GM23338 (cell line): Measurements from ENCODE around the gene GOLGA1. TPM values are rescaled to one million over a fixed set of nuclear protein-coding genes. Genes with fewer than 3 reads are reported as not detected.
A peak's percentile ranks its signal among the peaks of the same experiment; 100 is the strongest.

ENCODE experiments used
- ATAC-seq: fragments of 200-7000 bp; cut with Tn5 transposase; 3 replicates; pipeline ENCODE4 v1.9.1; 2020
- DNase-seq: peaks from one replicate; pipeline ENCODE4 v3.0.0-alpha.2; 2015; ENCODE audit warnings: low spot score
- H2AFZ ChIP-seq: fragments of 200-600 bp; sonication (generic); 2 replicates; pipeline ENCODE4 v1.8.0; 2016; ENCODE audit warnings: antibody characterized with exemption, mild to moderate bottlenecking, moderate library complexity
- H3F3A ChIP-seq: fragments of 200-600 bp; sonication (generic); replicated peaks from 2 replicates; pipeline ENCODE4 v1.8.0; 2017; ENCODE audit warnings: antibody characterized with exemption, mixed run types, low read depth
- H3K27ac ChIP-seq: fragments of 200-600 bp; sonication (generic); 2 replicates; pipeline ENCODE4 v1.6.1; 2016; ENCODE audit warnings: low read depth
- H3K27me3 ChIP-seq: fragments of 200-600 bp; sonication (generic); 2 replicates; pipeline ENCODE4 v1.8.0; 2016; ENCODE audit warnings: mild to moderate bottlenecking, mixed run types, moderate library complexity; ENCODE audit not compliant: insufficient read depth
- H3K36me3 ChIP-seq: fragments of 200-600 bp; sonication (generic); 2 replicates; pipeline ENCODE4 v1.8.0; 2016; ENCODE audit warnings: mild to moderate bottlenecking; ENCODE audit not compliant: insufficient read depth
- H3K4me1 ChIP-seq: fragments of 200-600 bp; sonication (generic); 2 replicates; pipeline ENCODE4 v1.8.0; 2016; ENCODE audit warnings: mild to moderate bottlenecking, moderate library complexity; ENCODE audit not compliant: insufficient read depth
- H3K4me2 ChIP-seq: fragments of 200-600 bp; sonication (generic); 2 replicates; pipeline ENCODE4 v1.7.1; 2017; ENCODE audit warnings: mixed run types
- H3K4me3 ChIP-seq: fragments of 200-600 bp; sonication (generic); 2 replicates; pipeline ENCODE4 v1.6.1; 2016; ENCODE audit warnings: mixed run types
- H3K79me2 ChIP-seq: fragments of 200-600 bp; sonication (generic); replicated peaks from 2 replicates; pipeline ENCODE4 v1.8.0; 2017; ENCODE audit warnings: mild to moderate bottlenecking; ENCODE audit not compliant: insufficient read depth
- H3K9me2 ChIP-seq: fragments of 200-600 bp; sonication (generic); 2 replicates; pipeline ENCODE4 v1.8.0; 2017; ENCODE audit not compliant: insufficient read depth
- H4K20me1 ChIP-seq: fragments of 200-600 bp; sonication (generic); replicated peaks from 2 replicates; pipeline ENCODE4 v1.8.0; 2017; ENCODE audit warnings: mild to moderate bottlenecking; ENCODE audit not compliant: insufficient read depth
- H3K27ac Mint-ChIP-seq: 2 replicates; pipeline ENCODE4 v1.8.0; 2020; ENCODE audit warnings: inconsistent platforms, mild to moderate bottlenecking, moderate library complexity, mixed read lengths
- H3K27me3 Mint-ChIP-seq: 3 replicates; pipeline ENCODE4 v1.8.0; 2022; ENCODE audit warnings: low read depth, mild to moderate bottlenecking, moderate library complexity, mixed read lengths, inconsistent platforms; ENCODE audit not compliant: insufficient read depth, poor library complexity
- H3K36me3 Mint-ChIP-seq: 3 replicates; pipeline ENCODE4 v1.8.0; 2021; ENCODE audit warnings: low read depth, mild to moderate bottlenecking, inconsistent platforms, moderate library complexity, mixed read lengths
- H3K4me1 Mint-ChIP-seq: 3 replicates; pipeline ENCODE4 v1.8.0; 2020; ENCODE audit warnings: mild to moderate bottlenecking, inconsistent platforms, mixed read lengths
- H3K4me3 Mint-ChIP-seq: 3 replicates; pipeline ENCODE4 v1.8.0; 2021; ENCODE audit warnings: moderate library complexity, mild to moderate bottlenecking, inconsistent platforms, mixed read lengths
- H3K9me3 Mint-ChIP-seq: 3 replicates; pipeline ENCODE4 v1.8.0; 2020; ENCODE audit warnings: moderate library complexity, mild to moderate bottlenecking, inconsistent platforms, mixed read lengths
- EZH2 ChIP-seq: fragments of 200-600 bp; sonication (generic); IDR thresholded peaks from one replicate; pipeline ENCODE4 v1.8.0; 2017; ENCODE audit warnings: antibody characterized with exemption, mild to moderate bottlenecking, low read depth; ENCODE audit not compliant: unreplicated experiment
- JUNB ChIP-seq: IDR thresholded peaks from one replicate; pipeline ENCODE4 v1.6.1; 2016; ENCODE audit warnings: antibody characterized with exemption; ENCODE audit not compliant: unreplicated experiment
- STAT1 ChIP-seq: IDR thresholded peaks from one replicate; pipeline ENCODE4 v1.6.1; 2016; ENCODE audit warnings: antibody characterized with exemption; ENCODE audit not compliant: unreplicated experiment
- ZNF114 ChIP-seq: fragments of 250-450 bp; sonication (Bioruptor Pico); IDR thresholded peaks from 2 replicates; pipeline ENCODE4 v1.5.0; 2020; ENCODE audit warnings: mild to moderate bottlenecking, moderate library complexity
- ZNF331 ChIP-seq: fragments of 250-450 bp; sonication (Bioruptor Pico); IDR thresholded peaks from 2 replicates; pipeline ENCODE4 v1.5.0; 2020; ENCODE audit warnings: low read depth, mild to moderate bottlenecking, moderate library complexity
- polyA plus RNA-seq: library from polyadenylated mRNA; unstranded; fragments of >200 nt; fragmentation: Nextera tagmentation; extraction: Ambion mirVana; gene quantifications from 2 replicates; pipeline ENCODE4 v1.2.1, GENCODE V29; 2016
- total RNA-seq: library from RNA; depleted of rRNA; stranded (reverse); fragments of >200 nt; shearing (Covaris generic); gene quantifications from 2 replicates; pipeline ENCODE4 v1.2.3, GENCODE V29; 2014
- TF ChIP-seq, protein P1 (sequence below): IDR thresholded peaks from one replicate; pipeline ENCODE4 v1.6.1; 2018; ENCODE audit warnings: antibody characterized with exemption; ENCODE audit not compliant: unreplicated experiment

GOLGA1 gene
- total and polyA plus RNA-seq, 2 experiments from 2014 or later: 6.1 to 8.0 TPM

DNA sequence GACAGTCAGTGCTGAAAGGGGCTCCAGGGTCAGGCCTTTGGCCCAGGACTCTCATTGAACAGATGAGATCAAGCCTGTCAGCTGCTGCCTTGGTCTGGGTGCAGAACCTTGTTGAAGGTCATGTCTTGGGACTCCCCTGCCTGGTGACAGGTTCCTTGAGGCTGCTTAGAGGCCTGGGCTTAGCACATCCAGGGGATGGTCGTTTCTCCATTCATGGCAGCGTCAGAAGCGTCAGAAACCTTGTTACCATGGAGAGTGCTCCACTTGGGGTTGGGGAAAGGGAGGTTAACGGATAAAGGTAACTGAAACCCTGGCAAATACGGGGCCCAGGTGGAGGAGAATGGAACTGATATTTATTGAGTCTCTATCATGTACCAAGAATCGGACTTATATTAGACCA is 70.2 kb downstream of the GOLGA1 start (continued):
- TF ChIP-seq JUNB: no peak
- TF ChIP-seq, protein P1, sequence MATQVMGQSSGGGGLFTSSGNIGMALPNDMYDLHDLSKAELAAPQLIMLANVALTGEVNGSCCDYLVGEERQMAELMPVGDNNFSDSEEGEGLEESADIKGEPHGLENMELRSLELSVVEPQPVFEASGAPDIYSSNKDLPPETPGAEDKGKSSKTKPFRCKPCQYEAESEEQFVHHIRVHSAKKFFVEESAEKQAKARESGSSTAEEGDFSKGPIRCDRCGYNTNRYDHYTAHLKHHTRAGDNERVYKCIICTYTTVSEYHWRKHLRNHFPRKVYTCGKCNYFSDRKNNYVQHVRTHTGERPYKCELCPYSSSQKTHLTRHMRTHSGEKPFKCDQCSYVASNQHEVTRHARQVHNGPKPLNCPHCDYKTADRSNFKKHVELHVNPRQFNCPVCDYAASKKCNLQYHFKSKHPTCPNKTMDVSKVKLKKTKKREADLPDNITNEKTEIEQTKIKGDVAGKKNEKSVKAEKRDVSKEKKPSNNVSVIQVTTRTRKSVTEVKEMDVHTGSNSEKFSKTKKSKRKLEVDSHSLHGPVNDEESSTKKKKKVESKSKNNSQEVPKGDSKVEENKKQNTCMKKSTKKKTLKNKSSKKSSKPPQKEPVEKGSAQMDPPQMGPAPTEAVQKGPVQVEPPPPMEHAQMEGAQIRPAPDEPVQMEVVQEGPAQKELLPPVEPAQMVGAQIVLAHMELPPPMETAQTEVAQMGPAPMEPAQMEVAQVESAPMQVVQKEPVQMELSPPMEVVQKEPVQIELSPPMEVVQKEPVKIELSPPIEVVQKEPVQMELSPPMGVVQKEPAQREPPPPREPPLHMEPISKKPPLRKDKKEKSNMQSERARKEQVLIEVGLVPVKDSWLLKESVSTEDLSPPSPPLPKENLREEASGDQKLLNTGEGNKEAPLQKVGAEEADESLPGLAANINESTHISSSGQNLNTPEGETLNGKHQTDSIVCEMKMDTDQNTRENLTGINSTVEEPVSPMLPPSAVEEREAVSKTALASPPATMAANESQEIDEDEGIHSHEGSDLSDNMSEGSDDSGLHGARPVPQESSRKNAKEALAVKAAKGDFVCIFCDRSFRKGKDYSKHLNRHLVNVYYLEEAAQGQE: no peak

DNA sequence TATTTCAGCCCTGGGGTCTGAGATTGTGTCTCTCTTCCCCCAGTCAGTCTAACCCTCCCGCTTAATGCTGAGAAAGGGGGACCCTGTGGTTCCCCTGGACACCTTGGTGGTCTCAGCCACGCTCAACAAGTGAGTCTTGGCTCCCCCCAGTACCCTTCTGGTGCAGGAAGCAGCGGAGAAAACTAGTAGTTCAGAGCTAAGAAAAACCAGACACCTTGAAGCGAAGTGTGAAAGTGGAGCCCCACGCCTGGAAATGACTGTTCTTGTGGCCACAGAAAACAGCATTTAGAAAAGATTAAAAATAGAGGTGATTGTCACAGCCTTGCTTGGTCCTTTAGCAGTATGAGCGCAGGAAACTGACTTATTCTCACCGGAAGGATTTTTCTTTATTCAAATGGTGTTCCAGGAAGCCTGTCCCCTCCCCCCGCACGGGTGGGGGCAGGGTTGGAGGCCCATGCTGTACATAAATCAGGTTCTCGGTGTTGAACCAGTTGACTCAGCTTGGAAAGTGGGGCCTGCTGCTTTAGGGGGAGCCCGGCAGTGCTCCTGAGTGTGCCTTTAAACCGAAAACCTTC is 70.8 kb downstream of the GOLGA1 start:
- Histone ChIP-seq H4K20me1 (peaks cover 51% of the 10 kb centered on the region), H3K4me1 (peaks cover 33% of the 10 kb centered on the region), H3K4me3 (peak overlapping the region; percentile 99), H3K27me3 (no peaks in the 10 kb centered on the region), H2AFZ (no peak overlapping the region), H3K9me2 (no peaks in the 10 kb centered on the region), H3K4me2 (peak overlapping the region; percentile 98), H3K27ac (peak overlapping the region; percentile 86; the same call in 1 of the 2 replicates), H3F3A (peaks cover 15% of the 10 kb centered on the region), H3K36me3 (no peaks in the 10 kb centered on the region; the same call in 1 of the 2 replicates), H3K79me2 (peaks cover 74% of the 10 kb centered on the region)
- H3K36me3 Mint-ChIP-seq: peaks cover 36% of the 10 kb centered on the region
- no peak for DNase-seq
- H3K9me3 Mint-ChIP-seq: no peaks in the 10 kb centered on the region
- peaks cover 47% of the 10 kb centered on the region for H3K4me1 Mint-ChIP-seq
- no peak for ATAC-seq
- peak overlapping the region; percentile 76 for H3K27ac Mint-ChIP-seq
- H3K4me3 Mint-ChIP-seq: peak overlapping the region; percentile 94
- peaks cover 14% of the 10 kb centered on the region for H3K27me3 Mint-ChIP-seq
- no peak for TF ChIP-seq STAT1

DNA sequence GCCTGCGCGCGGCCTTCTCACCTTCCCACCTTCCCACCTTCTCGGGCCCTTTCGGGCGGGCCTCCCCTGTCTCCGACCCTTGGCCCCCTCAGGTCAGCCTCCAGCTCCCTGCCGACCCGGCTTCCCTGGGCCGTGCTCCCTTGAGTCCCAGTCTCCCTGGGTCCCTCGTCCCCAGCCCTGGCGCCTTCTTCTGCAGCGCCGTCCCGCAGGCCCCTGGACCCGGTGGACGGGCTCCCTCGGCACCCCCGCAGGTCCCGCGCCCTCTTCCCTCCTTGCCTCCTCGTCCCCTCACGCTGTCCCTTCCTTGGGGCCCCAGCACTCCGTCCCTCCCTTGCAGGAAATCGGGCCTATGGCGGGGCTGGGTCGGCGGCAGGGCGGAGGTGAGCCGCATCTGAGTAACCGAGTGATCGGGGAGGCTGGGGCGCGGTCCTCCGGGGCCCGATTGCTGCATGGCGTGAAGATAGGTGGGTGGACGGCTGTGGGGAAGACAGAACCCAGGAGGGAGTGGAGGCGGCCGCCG is 71.4 kb downstream of the GOLGA1 start:
- H3K4me3 Mint-ChIP-seq: peak overlapping the region; percentile 94
- peak overlapping the region; percentile 99 for H3K4me3 ChIP-seq
- TF ChIP-seq ZNF331 (CRISPR knock-in tag) (no peak), STAT1 (no peak), JUNB (no peak), ZNF114 (no peak), EZH2 (no peak)
- no peaks in the 10 kb centered on the region for H3K9me3 Mint-ChIP-seq
- peaks cover 51% of the 10 kb centered on the region for H4K20me1 ChIP-seq
- no peaks in the 10 kb centered on the region for H3K27me3 ChIP-seq
- no peaks in the 10 kb centered on the region; the same call in 1 of the 2 replicates for H3K36me3 ChIP-seq
- peak overlapping the region; percentile 98 for H3K4me2 ChIP-seq
- peaks cover 30% of the 10 kb centered on the region for H3K36me3 Mint-ChIP-seq
- H3K9me2 ChIP-seq: no peaks in the 10 kb centered on the region
- H2AFZ ChIP-seq: peak overlapping the region; percentile 43; the same call in 1 of the 2 replicates
- H3F3A ChIP-seq: peaks cover 15% of the 10 kb centered on the region
- peaks cover 68% of the 10 kb centered on the region for H3K79me2 ChIP-seq
- peaks cover 47% of the 10 kb centered on the region for H3K4me1 Mint-ChIP-seq
- 0 out of 2 replicates have a peak overlapping the region, but pooled peaks have one; percentile 32 for H3K27ac ChIP-seq
- ATAC-seq: peak; percentile 23
- DNase-seq: no peak
- peak overlapping the region; percentile 76 for H3K27ac Mint-ChIP-seq
- peaks cover 33% of the 10 kb centered on the region for H3K4me1 ChIP-seq
- peaks cover 14% of the 10 kb centered on the region for H3K27me3 Mint-ChIP-seq
